Peyer's patch (tissue), 4 donors: Measurements from ENCODE around the gene PELI1.

Source experiments
- CTCF ChIP-seq, 6 experiments: fragments of 450-650 bp in 4 of 6; fragments of 200-600 bp in 2 of 6; sonication (generic) in 1 of 6; IDR thresholded peaks; one replicate each; pipeline ENCODE4 v1.5.1; 2017 to 2019; ENCODE audit warnings: antibody characterized with exemption in 6 of 6, mild to moderate bottlenecking in 3 of 6, moderate library complexity in 1 of 6
- POLR2A ChIP-seq, 2 donors: fragments of 450-650 bp; IDR thresholded peaks; one replicate each; pipeline ENCODE4 v1.5.1; 2017; ENCODE audit warnings: antibody characterized with exemption in 2 of 2, mild to moderate bottlenecking in 2 of 2, moderate library complexity in 2 of 2

GRCh38 chr2:64135421-64135820 lies 8.8 kb downstream of the PELI1 start:
- TF ChIP-seq CTCF (IDR thresholded peaks at IDR 0.05) (no peak), POLR2A (IDR thresholded peaks at IDR 0.05) (no peak)
